GM18505 (cell line): ENCODE measurements around the gene KCNG2.
A peak's percentile ranks its signal among the peaks of the same experiment; 100 is the strongest.

ENCODE experiments used
- ATAC-seq: cut with Tn5 transposase; IDR thresholded peaks from one replicate; pipeline ENCODE4 v1.9.1; 2021; ENCODE audit not compliant: unreplicated experiment
- POLR2A ChIP-seq: IDR thresholded peaks from 4 replicates; pipeline ENCODE4 v1.6.1; 2011; ENCODE audit warnings: borderline replicate concordance; ENCODE audit not compliant: insufficient read depth, insufficient read length; ENCODE audit errors: extremely low read depth

The KCNG2 gene

DNA sequence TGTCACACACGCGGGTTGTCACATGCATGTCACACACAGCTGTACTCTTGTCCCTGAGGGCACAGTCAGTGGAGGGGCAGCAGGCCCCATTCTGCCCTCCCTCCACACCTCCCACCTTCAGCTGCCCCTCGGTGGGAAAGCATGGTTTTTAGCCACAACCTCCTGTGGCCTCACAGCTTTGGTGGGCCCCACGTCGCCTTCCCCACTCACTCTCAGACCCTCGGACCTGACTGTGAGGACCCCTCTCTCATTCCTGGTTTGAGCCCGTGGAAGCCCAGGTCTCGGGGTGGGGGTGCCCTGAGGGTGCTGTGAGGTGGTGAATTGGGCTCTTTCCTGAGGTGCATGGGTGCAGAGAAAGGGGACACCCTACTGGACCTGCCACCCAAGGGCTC is 19.9 kb downstream of the KCNG2 start:
- no peak for TF ChIP-seq POLR2A
- ATAC-seq, result no peak

DNA sequence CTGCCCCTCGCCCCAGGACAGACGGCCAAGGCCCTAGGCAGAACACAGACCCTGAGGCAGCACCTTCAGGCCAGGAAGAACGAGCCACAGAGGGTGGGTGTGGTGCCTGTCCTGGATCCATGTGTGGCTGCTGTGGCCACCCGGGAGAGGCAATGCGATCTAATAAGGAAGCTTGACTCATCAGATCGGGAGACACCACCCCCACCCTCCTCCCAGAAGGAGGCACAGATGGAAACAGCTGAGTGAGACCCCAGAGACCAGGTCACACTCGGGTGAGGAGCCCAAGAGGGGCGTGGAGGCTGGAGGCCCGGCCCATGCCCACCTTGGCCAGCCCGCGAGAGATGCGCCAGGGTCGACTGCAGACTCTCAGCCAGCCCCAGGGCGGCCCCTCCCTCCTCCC is 20.3 kb downstream of the KCNG2 start:
- no peak for ATAC-seq
- TF ChIP-seq POLR2A, result no peak

DNA sequence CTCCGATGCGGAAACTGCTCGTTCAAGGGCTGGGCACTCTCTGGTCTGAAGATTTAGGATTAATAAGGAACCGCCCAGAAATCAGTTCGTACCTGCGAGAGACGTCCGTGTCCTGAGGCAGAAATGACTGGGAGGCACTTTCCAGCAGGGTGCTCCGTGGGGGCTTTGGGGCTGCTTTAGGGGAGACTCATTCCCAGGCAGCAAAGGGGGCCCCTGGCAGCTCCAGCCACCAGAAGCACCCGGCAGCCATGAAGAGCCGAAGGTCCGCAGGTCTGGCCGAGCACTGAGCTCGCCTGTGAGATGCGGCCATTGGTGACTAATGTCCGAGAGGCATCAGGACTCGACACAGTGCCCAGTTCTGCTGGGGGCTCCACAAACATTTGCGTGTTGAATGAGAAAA is 20.9 kb downstream of the KCNG2 start:
- no peak for TF ChIP-seq POLR2A

DNA sequence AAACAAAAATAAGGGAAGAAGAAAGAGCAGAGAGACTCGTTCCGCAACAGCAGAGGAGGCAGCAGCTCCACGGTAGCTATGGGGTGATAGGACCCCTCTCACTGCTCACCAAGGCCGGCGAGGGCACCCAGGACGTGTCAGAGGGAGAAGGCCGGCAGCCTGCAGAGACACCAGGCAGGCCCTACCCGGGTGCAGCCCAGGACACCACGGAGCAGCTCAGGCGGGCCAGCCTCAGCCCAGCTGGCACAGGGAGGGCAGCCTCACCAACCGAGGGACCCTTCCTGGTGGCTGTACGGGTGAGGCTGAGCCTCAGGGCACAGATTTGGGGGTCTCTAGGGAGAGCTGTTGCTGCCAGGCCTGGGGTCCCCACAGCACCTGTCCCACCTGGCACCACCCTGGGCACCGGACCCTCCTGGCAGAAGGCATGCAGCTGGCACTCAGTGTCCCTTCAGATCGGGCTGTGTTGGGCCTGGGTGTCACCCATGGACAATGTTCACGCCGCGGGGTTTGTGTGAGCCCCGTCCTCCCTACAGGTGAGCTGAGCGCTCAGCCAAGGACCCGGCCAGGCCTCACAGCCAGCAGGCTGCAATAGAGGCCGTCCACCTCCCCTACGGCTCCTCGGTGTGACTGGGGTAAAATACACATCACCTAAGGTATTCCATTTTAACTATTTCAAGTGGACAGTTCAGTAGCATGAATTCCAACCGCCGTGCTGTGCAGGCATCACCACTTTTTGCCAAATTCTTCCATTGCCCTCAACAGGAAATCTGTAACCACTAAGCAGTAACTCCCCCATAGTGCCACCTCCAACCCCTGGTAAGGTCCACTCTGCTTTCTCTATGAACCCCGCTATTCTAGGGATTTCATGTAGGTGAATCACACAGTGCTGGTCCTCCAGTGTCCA is 21.6 kb downstream of the KCNG2 start:
- no peak for ATAC-seq
- TF ChIP-seq POLR2A, result no peak

More for the DNA sequence above, 20.9 kb downstream of the KCNG2 start:
- ATAC-seq, result no peak

DNA sequence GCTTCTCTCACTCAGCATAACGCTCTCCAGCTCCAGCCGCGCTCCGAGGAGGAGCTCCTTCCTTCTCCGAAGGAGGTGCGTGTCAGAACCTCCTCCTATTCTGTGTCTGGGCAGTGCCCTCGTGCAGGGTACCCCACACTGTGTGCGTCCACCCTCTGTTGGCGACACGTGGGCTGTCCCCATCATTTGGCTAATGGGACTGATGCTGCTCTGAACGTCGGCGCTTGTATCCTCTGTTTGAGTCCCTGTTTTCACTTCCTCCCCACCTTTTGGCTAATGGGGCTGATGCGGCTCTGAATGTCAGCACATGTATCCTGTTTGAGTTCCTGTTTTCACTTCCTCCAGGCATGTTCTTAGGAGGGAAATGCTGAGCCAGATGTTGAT is 22.2 kb downstream of the KCNG2 start:
- ATAC-seq, result peak; percentile 97
- TF ChIP-seq POLR2A, result no peak

DNA sequence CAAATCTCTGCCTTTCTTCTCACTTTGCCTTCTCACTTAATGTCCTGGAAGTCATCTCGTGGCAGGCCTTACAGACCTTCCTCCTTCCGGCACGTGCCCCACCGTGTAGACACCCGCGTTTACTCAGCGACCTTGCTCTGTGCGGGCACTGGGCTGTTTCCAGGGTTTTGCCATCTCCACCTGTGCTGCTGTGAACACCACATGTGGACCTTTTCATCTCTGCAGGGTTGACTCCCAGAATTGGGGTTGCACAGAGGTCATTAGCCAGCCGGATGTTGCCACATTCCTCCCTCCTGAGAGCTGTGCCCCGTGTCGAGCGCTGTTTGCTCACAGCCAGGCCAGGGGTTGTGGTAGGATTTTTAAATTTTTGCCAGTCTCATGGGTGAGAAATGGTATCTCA is 25.4 kb downstream of the KCNG2 start:
- no peak for TF ChIP-seq POLR2A
- ATAC-seq, result no peak

DNA sequence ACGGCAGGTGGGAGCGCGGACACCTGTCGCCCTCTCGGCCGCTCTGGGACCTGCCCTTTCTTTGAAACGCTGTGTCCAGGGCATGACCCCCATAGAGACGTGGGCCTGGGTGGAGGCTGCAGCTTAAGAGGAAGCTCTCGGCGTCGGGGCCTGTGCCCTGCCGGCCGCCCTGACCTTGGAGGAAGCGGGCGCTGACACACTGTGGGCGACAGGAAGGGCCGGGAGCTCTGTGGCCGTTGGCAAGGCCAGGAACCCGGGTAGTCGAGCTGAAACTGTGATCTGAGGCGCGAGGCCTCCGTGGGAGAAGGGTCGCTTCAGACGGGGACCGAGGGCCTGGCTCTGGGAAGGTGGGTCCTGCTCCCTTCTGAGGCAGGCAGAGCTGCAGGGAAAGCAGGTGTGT is 28.2 kb downstream of the KCNG2 start:
- no peak for ATAC-seq
- TF ChIP-seq POLR2A, result no peak

DNA sequence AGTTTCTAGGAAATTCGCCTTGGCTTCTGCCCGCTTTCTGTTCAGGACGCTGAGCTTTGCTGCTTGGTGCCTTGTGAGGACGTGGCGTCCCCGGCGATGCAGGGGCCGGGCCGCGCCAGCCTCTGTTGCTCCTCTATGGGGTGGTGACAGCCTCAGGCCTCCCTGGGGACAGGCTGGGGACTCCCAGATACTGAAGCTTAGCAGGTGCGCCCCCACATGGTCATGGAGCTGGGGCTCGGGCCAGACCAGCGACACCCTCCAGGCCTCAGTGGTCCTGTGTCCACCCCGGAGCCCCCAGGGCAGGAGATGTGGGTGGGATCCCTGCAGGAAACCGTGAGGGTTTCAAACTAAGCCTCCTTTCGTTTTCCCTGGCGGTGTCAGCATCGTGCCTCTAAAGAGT is 29.2 kb downstream of the KCNG2 start:
- no peak for TF ChIP-seq POLR2A
- ATAC-seq, result no peak

DNA sequence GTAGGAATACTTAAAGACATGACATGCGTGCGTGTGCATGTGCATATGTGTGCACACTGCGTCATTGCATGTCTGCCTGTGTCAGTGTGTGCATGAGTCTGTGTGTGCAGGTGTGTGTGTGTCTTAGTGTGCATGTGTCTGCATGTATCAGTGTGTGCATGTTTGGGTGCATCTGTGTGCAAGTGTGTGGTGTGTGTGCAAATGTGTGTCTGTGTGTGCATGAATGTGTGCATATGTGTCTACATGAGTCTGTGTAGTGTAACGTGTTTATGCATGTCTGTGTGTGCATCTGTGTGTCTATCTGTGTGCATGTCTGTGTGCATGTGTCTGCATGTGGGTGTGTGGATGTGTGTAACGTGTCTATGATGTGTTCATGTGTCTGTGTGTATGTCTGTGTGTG is 30.5 kb downstream of the KCNG2 start:
- no peak for ATAC-seq

DNA sequence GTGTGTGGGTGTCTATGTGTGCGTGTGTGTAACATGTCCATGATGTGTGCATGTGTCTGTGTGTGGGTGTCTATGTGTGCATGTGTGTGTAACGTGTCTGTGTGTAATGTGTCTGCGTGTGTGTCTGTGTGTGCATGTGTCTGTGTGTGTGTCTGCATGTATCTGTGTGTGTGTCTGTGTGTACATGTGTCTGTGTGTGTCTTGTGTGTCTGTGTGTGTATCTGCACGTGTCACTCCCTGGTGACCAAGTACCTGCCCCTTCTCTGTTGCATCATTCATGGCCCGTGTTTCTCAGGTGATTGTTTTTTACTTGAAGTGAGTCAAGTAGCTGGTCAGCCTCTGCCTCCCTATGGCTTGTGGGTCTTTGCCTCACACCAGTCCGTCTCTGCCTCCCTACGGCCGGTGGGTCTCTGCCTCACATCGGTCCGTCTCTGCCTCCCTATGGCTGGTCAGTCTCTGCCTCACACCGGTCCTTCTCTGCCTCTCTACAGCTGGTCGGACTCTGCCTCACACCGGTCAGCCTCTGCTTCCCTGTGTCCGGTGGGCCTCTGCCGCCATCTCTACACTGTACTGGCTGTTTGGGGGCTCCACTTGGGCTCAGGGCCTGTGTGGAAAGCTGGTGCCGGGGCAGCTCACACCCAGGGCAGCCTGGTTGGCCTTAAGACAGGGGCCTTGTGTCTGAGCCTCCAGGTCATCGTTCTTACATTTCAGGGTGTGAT is 31.6 kb downstream of the KCNG2 start:
- TF ChIP-seq POLR2A, result no peak
- no peak for ATAC-seq

More for the DNA sequence above, 30.5 kb downstream of the KCNG2 start:
- TF ChIP-seq POLR2A, result no peak

DNA sequence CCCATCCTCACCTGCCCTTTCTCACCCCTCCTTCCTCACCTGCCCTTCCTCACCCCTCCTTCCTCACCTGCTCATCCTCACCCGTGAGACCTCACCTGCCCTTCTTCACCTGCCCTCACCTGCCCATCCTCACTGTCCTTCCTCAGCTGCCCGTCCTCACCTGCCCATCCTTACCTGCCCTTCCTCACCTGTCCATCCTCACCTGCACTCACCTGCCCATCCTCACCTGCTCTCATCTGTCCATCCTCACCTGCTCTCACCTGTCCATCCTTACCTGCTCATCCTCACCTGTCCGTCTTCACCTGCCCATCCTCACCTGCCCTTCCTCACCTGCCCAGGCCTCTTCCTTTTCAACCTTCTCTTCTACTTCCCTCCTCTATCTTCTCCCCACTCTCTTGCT is 34.4 kb downstream of the KCNG2 start:
- no peak for TF ChIP-seq POLR2A
- no peak for ATAC-seq

DNA sequence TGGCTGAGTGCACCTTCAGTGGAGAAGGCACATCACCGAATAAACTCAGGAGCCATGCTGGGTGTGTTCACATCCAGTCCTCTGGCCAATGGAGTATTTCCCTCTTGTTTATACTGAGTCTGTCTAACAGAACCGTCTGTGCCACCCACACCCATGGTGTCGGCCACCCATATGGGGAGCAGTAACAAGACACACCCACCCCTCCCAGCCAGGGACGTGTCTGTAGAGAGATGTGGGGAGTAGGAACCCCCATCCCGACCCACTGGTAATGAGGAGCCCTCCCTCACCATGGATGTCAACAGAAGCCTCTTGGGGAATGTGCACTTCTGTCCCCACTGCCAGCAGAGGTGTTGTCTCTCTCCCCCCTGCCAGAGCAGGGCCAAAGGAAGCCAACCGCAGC is 37.1 kb downstream of the KCNG2 start:
- ATAC-seq, result no peak
- no peak for TF ChIP-seq POLR2A

DNA sequence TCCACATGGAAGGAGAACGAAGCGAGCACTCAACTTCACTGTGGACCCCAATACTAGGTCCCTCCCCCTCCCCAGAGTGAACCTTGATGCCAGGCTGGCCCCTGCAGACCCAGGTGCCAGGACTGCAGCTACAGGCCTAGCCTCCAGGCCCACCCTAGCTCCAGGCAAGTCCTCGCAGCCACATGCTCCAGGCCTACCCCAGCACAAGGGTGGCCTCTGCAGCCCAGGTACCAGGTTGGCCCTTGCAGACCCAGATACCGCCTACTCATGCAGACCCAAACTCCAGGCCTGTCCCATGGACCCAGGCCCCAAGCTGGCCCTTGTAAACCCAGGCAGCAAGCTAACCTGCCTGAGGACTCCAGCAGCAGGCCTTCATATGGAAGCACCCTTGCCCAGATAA is 44.2 kb downstream of the KCNG2 start:
- TF ChIP-seq POLR2A, result no peak
- ATAC-seq, result no peak

DNA sequence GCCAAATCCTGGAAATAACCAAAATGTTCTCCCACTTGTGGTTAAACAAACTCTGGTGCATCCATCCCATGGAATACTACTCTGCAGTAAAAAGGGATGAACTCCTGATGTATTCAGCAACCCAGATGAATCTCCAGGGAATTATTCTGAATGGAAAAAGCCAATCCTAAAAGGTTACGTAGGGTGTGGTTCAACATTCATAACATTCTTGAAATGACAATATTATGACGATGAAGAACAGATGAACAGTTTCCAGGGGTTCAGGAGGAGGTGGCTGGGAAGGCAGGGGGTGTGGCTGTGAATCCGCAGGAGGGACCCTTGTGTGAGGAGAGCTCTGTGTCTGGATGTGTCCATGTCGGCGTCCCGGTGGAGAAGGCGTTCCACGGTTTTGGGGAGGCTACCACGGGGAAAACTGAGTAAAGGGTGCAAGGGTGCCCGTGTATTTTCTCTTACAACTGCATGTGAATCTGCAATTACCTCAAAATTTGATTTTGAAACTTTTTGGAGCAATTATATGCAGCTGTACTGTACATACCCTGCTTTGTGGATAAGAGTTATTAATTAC is 47.3 kb downstream of the KCNG2 start:
- TF ChIP-seq POLR2A, result no peak
- no peak for ATAC-seq
